ENCODE data around the gene HOXB3.
"Not testable (repeated sequence)": the region's sequence is repeated elsewhere in the genome, so short reads cannot be mapped to it uniquely, and the experiment has no call there.

HOXB3 gene

GRCh38 chr17:48515925-48516900 lies 73.8 kb downstream of the HOXB3 start:
- no peak for FAIRE-seq

- FAIRE-seq, result no peak
Measured at GRCh38 chr17:48514477-48514876, 75.6 kb downstream of the HOXB3 start.

- no peak for FAIRE-seq
Measured at GRCh38 chr17:48513666-48514455, 76.2 kb downstream of the HOXB3 start.

DNA sequence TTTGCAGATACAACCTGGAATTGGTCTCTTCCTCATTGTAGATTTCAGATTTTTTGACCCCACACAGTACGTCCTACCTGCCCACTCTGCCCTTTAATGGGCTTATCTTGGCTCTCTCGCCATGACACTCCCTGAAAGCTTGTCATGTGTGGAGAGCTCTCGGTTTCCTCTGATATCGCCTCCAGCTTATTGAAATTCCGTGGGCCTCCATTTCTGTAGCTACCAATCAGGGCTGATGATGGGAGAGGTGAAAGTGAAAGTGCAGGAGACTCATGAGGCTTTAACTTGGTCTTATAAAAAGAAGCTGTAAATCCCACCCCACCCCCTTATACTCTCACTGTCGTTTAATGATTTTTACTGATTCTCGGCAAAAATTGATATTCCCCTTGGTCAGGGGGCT lies 76.9 kb downstream of the HOXB3 start:
- no peak for FAIRE-seq

DNA sequence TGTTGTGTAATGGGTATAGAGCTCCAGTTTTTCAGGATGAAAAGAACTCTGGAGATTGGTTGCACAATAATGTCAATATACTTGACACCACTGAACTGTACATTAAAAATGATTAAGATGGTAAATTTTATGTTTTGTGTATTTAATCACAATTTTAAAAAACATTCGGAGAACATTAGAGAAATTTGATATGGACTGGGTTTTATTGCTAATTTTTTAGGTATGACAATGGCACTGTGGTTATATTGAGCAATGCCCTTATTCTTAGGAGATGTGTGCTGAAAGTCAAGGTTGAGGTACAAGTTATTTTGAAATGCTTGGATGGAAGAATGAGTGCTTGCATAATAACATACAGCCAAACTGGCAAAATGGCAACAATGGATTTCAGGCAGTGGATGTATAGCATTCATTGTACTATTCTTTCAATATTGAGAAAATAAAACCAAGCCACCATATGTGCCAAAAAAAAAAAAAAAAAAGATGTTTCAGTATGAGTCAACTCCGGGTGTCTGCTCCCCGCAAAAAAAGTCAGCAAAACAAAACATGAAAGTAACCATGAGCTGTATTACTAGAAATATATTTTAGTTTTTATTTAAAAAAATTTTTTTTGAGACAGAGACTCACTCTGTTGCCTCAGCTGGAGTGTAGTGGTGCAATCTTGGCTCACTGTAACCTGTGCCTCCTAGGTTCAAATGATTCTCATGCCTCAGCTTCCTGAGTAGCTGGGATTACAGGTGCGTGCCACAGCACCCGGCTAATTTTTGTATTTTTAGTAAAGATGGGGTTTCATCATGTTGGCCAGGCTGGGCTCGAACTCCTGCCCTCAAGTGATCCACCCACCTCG lies 79.1 kb downstream of the HOXB3 start:
- FAIRE-seq, result no peak

GRCh38 chr17:48510381-48510760 lies 79.7 kb downstream of the HOXB3 start:
- no peak for FAIRE-seq

DNA sequence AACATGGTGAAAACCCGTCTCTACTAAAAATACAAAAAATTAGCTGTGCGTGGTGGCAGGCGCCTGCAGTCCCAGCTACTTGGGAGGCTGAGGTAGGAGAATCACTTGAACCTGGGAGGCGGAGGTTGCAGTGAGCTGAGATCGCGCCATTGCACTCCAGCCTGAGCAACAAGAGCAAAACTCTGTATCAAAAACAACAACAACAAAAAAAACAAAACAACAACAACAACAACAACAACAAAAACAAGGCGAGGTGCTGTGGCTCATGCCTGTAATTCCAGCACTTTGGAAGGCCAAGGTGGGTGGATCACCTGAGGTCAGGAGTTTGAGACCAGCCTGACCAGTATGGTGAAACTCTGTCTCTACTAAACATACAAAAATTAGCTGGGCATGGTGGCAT lies 80.3 kb downstream of the HOXB3 start:
- not testable (repeated sequence) for FAIRE-seq

DNA sequence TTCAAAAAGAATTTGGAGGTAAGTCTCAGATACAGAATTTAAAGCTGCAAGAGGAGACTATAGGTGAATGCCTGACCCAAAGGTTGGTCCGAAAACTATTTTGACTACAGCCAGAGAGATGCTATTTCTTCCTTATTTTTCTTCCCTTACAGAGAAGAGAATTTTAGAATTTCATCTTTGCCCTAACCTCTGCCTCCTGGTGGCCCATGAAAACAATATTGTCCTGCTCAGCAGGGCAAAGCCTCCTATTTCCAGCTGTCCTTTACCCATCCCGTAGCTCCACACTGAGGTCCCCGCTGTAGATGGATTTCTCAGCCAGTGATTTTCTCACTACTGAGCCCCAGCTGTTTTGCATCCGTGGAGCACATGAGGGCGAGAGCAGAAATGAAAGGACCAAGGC lies 83.8 kb downstream of the HOXB3 start:
- FAIRE-seq, result no peak

DNA sequence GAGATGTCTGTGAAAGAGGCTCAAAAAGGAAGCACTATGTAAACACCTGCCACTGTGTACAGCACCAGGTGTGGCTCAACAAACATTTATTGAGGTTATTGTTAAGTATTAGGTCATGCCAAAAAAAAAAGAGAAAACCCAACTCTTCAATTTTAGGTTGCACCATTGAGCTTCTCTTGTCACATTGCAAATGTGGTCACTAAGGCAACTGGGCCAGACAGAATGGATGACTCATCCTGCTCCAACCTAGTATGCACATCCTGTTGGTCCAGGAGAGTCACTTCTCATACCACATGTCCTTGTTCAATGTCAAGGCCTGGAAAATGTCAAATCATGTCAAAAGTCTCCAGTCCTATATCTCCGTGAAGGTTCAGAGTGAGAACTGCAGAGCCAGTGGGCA lies 84.3 kb downstream of the HOXB3 start:
- FAIRE-seq, result no peak

DNA sequence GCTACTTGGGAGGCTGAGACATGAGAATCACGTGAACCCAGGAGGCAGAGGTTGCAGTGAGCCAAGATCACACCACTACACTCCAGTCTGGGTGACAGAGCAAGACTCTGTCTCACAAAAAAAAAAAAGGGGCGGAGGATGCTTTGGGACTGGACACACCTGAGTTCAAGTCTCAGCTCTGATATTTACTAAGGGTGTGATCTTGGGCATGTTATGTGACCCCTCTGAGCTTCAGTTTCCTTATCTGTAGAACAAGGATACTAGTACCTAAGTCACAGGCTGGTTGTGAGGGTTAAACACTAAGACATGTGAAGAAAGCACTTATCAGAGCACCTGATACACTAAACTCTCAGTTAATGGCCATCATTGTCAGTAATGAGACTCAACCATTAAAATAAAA lies 85.1 kb downstream of the HOXB3 start:
- no peak for FAIRE-seq

DNA sequence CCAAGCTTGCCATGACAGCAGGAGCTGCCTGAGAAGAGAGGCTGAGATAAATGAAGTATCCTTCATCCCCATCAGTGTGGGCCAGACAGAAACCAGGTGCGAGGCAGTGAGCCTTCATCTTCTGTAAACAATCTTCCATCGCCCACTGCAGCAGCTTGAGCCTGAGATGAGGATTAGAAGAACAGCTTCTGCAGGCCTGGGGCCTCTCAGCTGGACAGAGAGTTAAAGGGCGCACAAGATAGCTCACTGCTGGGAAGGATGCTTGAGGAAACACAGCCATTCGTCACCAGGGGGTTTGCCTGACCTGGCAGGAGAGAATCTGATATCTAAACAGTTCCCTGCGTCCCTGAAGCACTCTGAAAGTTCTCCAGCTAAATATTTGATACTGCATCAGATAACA lies 86.3 kb downstream of the HOXB3 start:
- FAIRE-seq, result no peak

DNA sequence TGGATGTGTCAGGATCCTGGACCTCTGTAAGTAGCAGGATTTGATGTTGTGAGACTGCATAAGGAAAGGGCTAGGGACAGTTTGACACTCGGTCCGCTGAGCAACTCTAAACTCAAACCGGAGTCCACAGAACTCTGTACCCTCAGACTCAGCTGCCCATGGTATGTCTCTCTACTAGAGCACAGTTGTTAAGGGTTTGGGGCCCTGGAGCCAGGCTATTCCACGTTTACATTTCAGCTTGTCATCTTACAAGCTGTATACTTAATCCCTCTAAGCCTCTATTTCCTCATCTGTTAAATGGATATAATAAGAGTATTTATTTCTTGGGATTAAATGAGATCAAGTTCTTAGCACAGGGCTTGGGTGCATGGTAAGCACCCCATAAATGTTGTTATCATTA lies 87.1 kb downstream of the HOXB3 start:
- FAIRE-seq, result no peak

GRCh38 chr17:48502312-48502711 lies 87.7 kb downstream of the HOXB3 start:
- FAIRE-seq, result no peak

GRCh38 chr17:48500435-48501426 lies 89.3 kb downstream of the HOXB3 start:
- no peak for FAIRE-seq

DNA sequence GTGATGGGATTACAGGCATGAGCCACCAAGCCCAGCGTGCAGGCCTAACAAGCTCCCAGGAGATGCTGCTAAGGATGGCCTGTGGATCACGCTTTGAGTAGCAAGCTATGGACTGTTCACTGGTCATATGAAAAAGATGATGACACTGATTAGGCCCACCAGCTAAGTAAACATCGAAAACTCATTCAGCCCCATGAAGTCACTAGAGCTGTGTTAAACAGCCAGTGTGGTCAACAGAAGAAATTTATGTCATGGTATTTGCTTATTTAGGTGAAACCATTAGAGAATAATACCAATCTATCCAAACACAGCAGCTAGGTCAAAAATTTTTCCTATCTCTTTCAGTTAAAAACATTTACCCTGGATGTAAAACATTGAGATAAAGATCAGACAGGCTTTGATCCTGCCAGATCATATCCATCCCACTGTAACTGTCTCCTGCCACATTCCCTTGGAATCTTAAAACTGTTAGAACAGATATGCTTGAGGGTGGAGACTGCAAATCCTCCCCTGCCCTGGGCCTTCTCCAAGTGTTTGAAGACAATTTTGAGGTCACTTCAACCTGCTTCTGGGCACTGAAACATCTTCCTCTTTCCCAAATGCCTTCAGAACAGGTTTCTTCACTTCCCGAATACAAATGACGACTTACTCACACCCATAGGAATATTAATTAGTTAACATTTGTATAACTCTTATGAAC lies 90.2 kb downstream of the HOXB3 start:
- FAIRE-seq, result no peak

- no peak for FAIRE-seq
Measured at GRCh38 chr17:48499248-48499647, 90.8 kb downstream of the HOXB3 start.
